GM12864 (cell line): ENCODE data around the gene EFS.

Experiments
- DNase-seq: peaks from one replicate; pipeline ENCODE4 v3.0.0-alpha.2; 2011; ENCODE audit warnings: low read depth
- H3K4me3 ChIP-seq: 2 replicates; pipeline ENCODE4 v1.5.1; 2011; ENCODE audit warnings: mild to moderate bottlenecking, low read depth, low read length, control low read depth
- CTCF ChIP-seq: IDR thresholded peaks from 2 replicates; pipeline ENCODE4 v1.5.1; 2011; ENCODE audit warnings: low read depth, mild to moderate bottlenecking, moderate library complexity, low read length, control low read depth, inconsistent platforms; ENCODE audit errors: missing control alignments

The EFS gene

GRCh38 chr14:23320584-23321571 lies 44.1 kb downstream of the EFS start, which contains the start of gene PABPN1:
PABPN1 (plus strand) TSS chr14:23321457; CDS start chr14:23321470, 13 bp downstream.
- H3K4me3 ChIP-seq: peak within 1 kb of the TSS; percentile 93
- DNase-seq: peak; percentile 100
- TF ChIP-seq CTCF: no peak

GRCh38 chr14:23319746-23320583 lies 45.0 kb downstream of the EFS start:
- no peak for DNase-seq
- TF ChIP-seq CTCF: no peak

GRCh38 chr14:23316300-23316699 lies 48.7 kb downstream of the EFS start:
- no peak for DNase-seq

More at GRCh38 chr14:23319746-23320583, 45.0 kb downstream of the EFS start:
- H3K4me3 ChIP-seq: peak overlapping the region; percentile 50

GRCh38 chr14:23310546-23310945 lies 54.4 kb downstream of the EFS start:
- no peak for TF ChIP-seq CTCF
- no peak for DNase-seq
- H3K4me3 ChIP-seq: no peak overlapping the region

More at GRCh38 chr14:23316300-23316699, 48.7 kb downstream of the EFS start:
- TF ChIP-seq CTCF: no peak
- H3K4me3 ChIP-seq: no peak overlapping the region

GRCh38 chr14:23308721-23309445 lies 56.1 kb downstream of the EFS start:
- DNase-seq: no peak
- TF ChIP-seq CTCF: no peak
- H3K4me3 ChIP-seq: no peak overlapping the region

- no peak for DNase-seq
- no peak for TF ChIP-seq CTCF
- peak overlapping the region; percentile 87 for H3K4me3 ChIP-seq
Measured at GRCh38 chr14:23307687-23308644, 57.0 kb downstream of the EFS start.
